NCI-H446 treated with DMSO at 0.1 percent for 48 hours (cell line): Measurements from ENCODE around the gene PCNX2.

Experiments
- DNase-seq: peaks from one replicate; lab custom pipeline; 2025; lab: John Stamatoyannopoulos, UW

PCNX2 gene

DNA sequence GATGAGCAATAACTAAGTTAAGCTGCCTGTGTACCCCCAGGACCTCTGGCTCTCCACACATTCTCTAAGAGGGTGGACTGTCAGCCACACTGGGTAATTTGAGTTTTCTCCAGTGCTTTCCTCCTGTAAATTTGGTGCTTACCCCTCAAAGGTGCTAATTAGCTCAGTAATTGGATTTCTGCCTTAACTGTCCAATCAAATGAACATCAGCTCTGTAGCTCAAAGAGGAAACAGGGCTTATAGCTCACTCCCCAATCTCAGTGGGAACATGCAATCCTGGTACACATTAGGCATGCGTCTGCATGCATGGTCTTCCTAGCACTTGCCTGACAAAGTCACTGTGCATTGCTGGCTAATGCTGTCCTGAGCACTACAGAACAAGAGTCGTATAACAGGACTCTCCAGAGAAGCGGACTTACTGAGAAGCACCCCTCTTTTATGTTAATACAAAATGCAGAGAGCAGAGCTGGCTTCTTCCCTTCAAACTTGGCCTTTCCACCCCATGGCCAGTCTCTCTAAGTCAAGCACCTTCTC is 235.0 kb downstream of the PCNX2 start:
- DNase-seq = no peak

- no peak for DNase-seq
Observed at GRCh38 chr1:233057836-233058235, 237.7 kb downstream of the PCNX2 start.

DNA sequence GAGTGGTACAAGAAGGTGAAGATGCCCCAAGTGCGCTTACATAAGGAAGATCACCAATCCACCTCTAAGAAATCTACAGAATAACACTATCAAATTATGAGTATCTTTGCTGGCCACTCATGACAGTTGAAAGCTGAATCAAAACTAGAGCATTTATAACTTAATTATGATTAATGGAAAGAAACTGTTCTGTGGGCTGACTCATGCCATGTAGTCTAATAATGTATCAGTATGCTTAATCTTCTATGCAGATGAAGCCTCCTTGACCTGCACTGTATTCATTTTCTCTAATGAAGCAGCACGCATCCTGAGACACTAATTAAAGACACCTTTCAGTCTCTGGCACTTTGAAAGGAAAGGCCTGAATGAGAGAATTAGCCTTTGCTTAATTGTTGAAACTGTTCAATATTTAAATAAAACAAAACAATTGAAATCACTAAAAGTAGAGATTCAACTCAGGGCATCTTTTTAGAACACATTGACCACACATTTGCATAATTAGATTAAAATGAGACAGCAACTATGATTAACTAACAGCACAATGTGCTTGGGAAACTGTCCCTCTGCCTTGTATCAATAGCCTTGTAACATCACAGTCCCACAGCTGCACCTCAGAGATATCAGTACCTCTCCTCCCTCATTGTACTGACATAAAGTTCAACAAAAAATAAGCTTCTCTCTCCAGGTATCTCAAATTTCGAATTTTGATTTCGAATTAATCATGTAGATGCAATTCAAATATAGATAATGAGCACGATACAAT is 239.5 kb downstream of the PCNX2 start:
- DNase-seq = no peak

- no peak for DNase-seq
Observed at GRCh38 chr1:233045588-233045987, 249.9 kb downstream of the PCNX2 start.

- no peak for DNase-seq
Observed at GRCh38 chr1:233042834-233043233, 252.7 kb downstream of the PCNX2 start.

DNA sequence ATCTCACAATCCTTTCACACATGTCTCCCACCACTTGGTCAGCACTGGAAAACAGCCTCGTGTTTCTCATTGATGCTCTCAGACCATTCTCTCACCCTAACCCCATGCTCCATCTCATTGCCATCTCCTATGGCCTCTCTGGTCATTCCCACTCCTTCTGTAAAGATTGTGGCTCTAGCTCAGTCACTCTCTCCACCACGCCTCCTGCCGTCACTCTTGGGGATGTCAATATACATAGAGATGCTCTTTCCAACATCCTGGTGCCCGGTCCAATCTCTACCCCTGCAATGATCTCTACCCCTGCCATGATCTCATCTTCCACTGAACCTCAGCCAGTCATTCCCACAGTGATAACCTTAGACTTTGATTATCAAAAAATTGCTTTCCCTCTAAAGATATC is 255.0 kb downstream of the PCNX2 start:
- DNase-seq = no peak

DNA sequence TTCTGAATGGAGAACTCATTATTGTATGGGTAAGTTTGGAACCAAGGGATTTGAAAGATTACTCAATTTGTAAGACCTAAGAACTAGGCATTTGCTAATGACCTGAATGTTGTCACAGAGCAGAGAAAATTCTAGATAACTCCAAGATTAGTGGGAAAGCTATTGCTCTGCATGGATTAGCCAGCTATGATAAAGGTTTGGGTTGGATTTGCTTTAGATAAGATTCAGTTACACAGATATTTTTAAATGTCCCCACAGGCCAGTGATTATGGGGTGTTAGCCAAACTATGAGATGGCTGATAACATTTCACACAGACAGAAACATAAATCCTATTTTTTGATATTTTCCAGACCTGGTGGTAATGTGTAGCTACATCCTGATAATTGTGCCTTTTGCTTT is 256.9 kb downstream of the PCNX2 start:
- DNase-seq = no peak

DNA sequence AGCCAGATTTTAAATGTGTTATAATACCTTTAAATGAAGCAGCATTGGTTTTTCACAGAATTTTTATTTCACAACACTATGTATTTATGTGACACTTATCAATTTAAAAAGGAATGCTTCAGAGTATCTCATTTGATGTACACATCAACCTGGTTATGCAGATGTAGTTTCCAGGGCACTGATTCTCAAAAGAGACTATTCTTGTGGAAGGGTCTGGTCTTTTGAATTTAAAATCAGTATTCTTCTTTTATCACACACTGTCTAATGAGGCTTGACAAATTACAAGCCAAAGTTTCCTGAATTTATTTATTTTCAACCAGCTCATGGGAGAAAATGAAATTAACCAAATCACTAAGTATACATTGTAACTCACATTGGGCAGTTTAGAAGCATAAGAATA is 257.7 kb downstream of the PCNX2 start:
- no peak for DNase-seq

- no peak for DNase-seq
Observed at GRCh38 chr1:233034836-233035235, 260.7 kb downstream of the PCNX2 start.

GRCh38 chr1:233033361-233033760 is 262.2 kb downstream of the PCNX2 start:
- no peak for DNase-seq

- DNase-seq = no peak
Observed at GRCh38 chr1:233032916-233033315, 262.6 kb downstream of the PCNX2 start.

- DNase-seq = no peak
Observed at GRCh38 chr1:233031521-233031920, 264.0 kb downstream of the PCNX2 start.

DNA sequence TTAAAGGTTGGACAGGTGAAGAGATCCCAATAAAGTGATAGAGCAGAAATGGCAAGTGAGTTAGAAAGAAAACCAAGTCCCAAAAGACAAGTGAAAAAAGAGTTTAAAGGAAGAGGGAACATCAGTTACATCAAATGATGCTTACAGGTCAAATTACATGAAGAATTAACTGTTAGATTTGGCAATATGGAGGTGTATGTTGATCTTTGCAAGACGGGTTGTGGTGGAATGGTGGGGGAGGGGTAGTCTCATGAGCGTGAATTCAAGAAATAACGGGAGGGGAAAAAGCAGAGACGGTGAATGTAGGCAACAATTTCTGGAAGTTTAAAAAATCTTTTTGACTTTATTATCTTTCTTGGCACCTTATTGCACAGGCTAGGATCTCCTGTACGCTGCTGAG is 268.5 kb downstream of the PCNX2 start:
- DNase-seq = no peak

- no peak for DNase-seq
Observed at GRCh38 chr1:233025567-233025966, 270.0 kb downstream of the PCNX2 start.

GRCh38 chr1:233025157-233025556 is 270.4 kb downstream of the PCNX2 start:
- DNase-seq = no peak

DNA sequence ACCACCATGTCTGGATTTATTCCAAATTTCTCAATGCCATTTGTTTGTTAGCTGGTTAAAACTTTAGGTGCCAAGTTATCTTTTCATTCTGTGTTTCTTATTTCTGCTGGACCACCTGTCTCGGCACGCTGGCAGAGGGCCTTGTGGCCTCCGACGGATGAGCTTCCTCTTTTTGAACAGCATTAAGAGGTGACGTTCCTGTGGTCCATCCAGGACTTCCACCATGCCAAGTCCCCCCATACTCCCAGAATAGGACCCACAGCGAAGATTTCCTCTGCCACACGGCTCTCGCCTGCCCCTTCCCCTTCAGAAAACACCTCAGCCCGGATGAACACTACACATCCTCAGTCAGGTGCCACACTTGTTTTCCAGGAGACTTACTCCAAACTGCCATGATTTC is 271.3 kb downstream of the PCNX2 start:
- no peak for DNase-seq

GRCh38 chr1:233022246-233022645 is 273.3 kb downstream of the PCNX2 start:
- DNase-seq = no peak

- no peak for DNase-seq
Observed at GRCh38 chr1:233020426-233020825, 275.1 kb downstream of the PCNX2 start.

DNA sequence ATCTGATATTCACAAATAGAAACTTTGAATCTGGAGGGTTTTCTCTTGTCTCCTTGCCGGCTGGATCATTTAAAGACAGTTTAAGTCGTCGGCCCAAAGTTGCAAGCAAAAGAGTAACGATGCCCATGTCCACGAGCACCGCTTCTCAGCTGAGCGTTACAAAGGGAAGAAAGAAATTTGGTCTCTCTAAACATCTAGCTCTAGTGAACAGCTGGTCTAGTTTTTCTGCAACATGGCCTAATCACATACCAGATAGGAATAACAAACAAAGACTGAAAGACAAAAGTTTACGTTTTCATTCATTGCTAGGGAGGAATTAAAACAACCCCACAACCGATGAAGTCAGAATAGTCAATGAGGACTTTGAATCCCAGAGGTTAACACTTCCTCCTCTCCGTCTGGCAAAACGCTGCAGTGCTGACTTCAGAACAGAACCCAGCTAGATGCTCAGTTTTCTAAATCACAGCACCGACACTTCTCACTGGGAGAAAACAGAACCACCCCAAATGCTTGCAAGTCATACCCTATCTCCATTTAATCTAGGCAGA is 275.7 kb downstream of the PCNX2 start:
- no peak for DNase-seq

GRCh38 chr1:233019083-233019482 is 276.4 kb downstream of the PCNX2 start:
- no peak for DNase-seq

DNA sequence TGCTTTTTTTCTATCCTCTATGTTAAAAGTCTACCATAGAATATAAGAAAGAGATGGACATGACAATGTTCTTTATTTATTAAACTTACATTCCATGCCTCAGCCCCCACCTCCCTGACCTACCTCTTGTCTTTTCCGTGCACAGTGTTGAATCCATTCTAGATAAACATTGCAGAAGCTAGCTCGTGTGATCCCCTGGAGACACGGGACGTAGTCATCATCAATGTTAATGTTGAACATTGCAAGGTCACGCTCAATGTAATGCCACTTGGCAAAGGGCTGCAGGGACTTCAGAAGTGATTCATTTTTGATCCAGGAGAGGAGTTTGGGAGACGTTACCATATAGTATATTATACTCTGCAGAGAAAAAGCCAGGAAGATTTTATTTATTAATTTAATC is 278.7 kb downstream of the PCNX2 start:
- DNase-seq = no peak

DNA sequence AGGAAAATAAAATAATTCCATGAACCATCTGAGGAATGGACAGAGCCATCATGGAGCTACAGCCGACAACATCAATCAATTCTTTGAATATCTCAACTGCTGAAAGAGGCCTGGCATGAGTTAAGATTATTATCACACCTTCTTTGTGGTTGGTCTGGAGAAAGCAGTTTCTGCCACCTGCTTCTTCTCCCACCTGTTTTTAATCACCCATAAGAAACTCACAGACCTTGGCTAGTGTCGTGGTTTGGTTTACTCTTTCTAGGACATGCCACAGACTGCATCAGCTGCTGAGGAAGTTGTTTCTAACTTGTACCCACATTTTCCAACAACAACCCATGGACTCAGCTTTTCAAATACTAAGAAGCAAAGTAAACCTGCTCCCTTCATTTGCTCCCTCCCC is 279.6 kb downstream of the PCNX2 start:
- no peak for DNase-seq

- no peak for DNase-seq
Observed at GRCh38 chr1:233012021-233012420, 283.5 kb downstream of the PCNX2 start.

GRCh38 chr1:233010146-233010545 is 285.4 kb downstream of the PCNX2 start:
- no peak for DNase-seq
